H1 (cell line): ENCODE measurements around the gene MAOB. TPM values are rescaled to one million over a fixed set of nuclear protein-coding genes. Genes with fewer than 3 reads are reported as not detected.

Experiments
- CTCF ChIA-PET: fragments of 300-600 bp; sonication (Branson Sonifier 250); formaldehyde crosslinking; loops from one replicate; lab custom pipeline; 2021; ENCODE audit not compliant: partially characterized antibody; lab: Charles Lee
- POLR2A ChIA-PET: fragments of 300-600 bp; sonication (Branson Sonifier 250); formaldehyde crosslinking; loops from one replicate; lab custom pipeline; 2021; ENCODE audit warnings: inconsistent platforms; ENCODE audit not compliant: partially characterized antibody; lab: Charles Lee
- DNase-seq, 2 experiments: peaks; one replicate each; pipeline versions ENCODE4 v3.0.0 to v3.0.0-alpha.2; 2010 to 2022; ENCODE audit warnings: low spot score in 2 of 2, low read depth in 1 of 2, mixed read lengths in 1 of 2
- FAIRE-seq: peaks from 2 replicates; lab custom pipeline; 2011; peaks lifted over from hg19 to GRCh38; lab: Jason Lieb, UNC
- H2AFZ ChIP-seq: 2 replicates; pipeline ENCODE4 v1.8.1; 2012; ENCODE audit warnings: low read length, inconsistent platforms
- H2AK5ac ChIP-seq: 2 replicates; pipeline ENCODE4 v1.6.1; 2013; ENCODE audit warnings: low read depth, low read length
- H2BK120ac ChIP-seq: replicated peaks from 2 replicates; pipeline ENCODE3; 2013; ENCODE audit warnings: low read depth, low read length, inconsistent platforms
- H2BK12ac ChIP-seq: 2 replicates; pipeline ENCODE4 v1.6.1; 2013; ENCODE audit warnings: low read depth, low read length
- H2BK15ac ChIP-seq: 2 replicates; pipeline ENCODE4 v1.6.1; 2013; ENCODE audit warnings: low read length
- H2BK20ac ChIP-seq: 2 replicates; pipeline ENCODE4 v1.6.1; 2013; ENCODE audit warnings: low read length
- H2BK5ac ChIP-seq: 2 replicates; pipeline ENCODE4 v1.6.1; 2013; ENCODE audit warnings: low read depth, low read length
- H3K14ac ChIP-seq: 2 replicates; pipeline ENCODE4 v1.6.1; 2013; ENCODE audit warnings: inconsistent platforms; ENCODE audit not compliant: insufficient read length
- H3K18ac ChIP-seq: 2 replicates; pipeline ENCODE4 v1.6.1; 2013; ENCODE audit warnings: low read length; ENCODE audit errors: extremely low read depth
- H3K23ac ChIP-seq: 2 replicates; pipeline ENCODE4 v1.6.1; 2013; ENCODE audit warnings: inconsistent platforms; ENCODE audit not compliant: insufficient read length
- H3K23me2 ChIP-seq: 2 replicates; pipeline ENCODE4 v1.6.1; 2013; ENCODE audit warnings: low read depth, low read length
- H3K27ac ChIP-seq: 2 replicates; pipeline ENCODE4 v1.6.1; 2011; ENCODE audit warnings: low read depth, low read length, inconsistent platforms
- H3K27me3 ChIP-seq, 4 experiments: replicated peaks in 1 of 4; 1 replicate in 1 of 4; 2 replicates in 3 of 4; pipeline versions ENCODE4 v1.6.1 to v1.8.1; 2011 to 2013; ENCODE audit warnings: low read length in 3 of 4, mild to moderate bottlenecking in 3 of 4, inconsistent platforms in 2 of 4, mixed read lengths in 2 of 4, moderate library complexity in 1 of 4; ENCODE audit not compliant: control insufficient read depth in 3 of 4, insufficient read depth in 3 of 4; ENCODE audit errors: extremely low read depth in 1 of 4
- H3K36me3 ChIP-seq, 4 experiments: 2 replicates each; pipeline versions ENCODE4 v1.6.1 to v1.8.1; 2011 to 2013; ENCODE audit warnings: mild to moderate bottlenecking in 4 of 4, low read length in 3 of 4, moderate library complexity in 2 of 4, control low read depth in 1 of 4, inconsistent platforms in 1 of 4; ENCODE audit not compliant: insufficient read depth in 4 of 4, control insufficient read depth in 2 of 4
- H3K4ac ChIP-seq: replicated peaks from 2 replicates; pipeline ENCODE3; 2013; ENCODE audit warnings: low read length, low read depth, mixed read lengths, inconsistent platforms; ENCODE audit not compliant: insufficient read length
- H3K4me1 ChIP-seq, 4 experiments: replicated peaks in 1 of 4; 1 replicate in 1 of 4; 2 replicates in 3 of 4; pipeline versions ENCODE4 v1.6.1 to v1.8.1; 2011 to 2013; ENCODE audit warnings: low read length in 3 of 4, inconsistent platforms in 2 of 4, mixed read lengths in 1 of 4; ENCODE audit not compliant: insufficient read depth in 4 of 4, control insufficient read depth in 3 of 4
- H3K4me2 ChIP-seq, 2 experiments: 2 replicates each; pipeline versions ENCODE4 v1.6.1 to v1.8.1; 2011 to 2013; ENCODE audit warnings: low read depth in 2 of 2, low read length in 2 of 2, control low read depth in 1 of 2, inconsistent platforms in 1 of 2, mild to moderate bottlenecking in 1 of 2; ENCODE audit not compliant: insufficient read depth in 1 of 2
- H3K4me3 ChIP-seq, 4 experiments: fragments of 200-600, 300-600 bp in 1 of 4; sonication (generic), shearing (Covaris generic), sonication (Bioruptor Twin) in 1 of 4; 2 replicates each; pipeline versions ENCODE4 v1.5.1 to v1.8.1; 2011 to 2016; ENCODE audit warnings: low read length in 4 of 4, low read depth in 3 of 4, control low read depth in 2 of 4, inconsistent platforms in 2 of 4, mild to moderate bottlenecking in 2 of 4, mixed read lengths in 1 of 4, moderate library complexity in 1 of 4; ENCODE audit not compliant: insufficient read depth in 2 of 4; ENCODE audit errors: extremely low read depth in 1 of 4
- H3K56ac ChIP-seq: replicated peaks from 2 replicates; pipeline ENCODE3; 2013; ENCODE audit warnings: low read depth, mild to moderate bottlenecking, mixed read lengths, low read length, inconsistent platforms; ENCODE audit not compliant: insufficient read length
- H3K79me1 ChIP-seq: 2 replicates; pipeline ENCODE4 v1.6.1; 2013; ENCODE audit warnings: low read depth, low read length, control low read depth
- H3K79me2 ChIP-seq, 2 experiments: 2 replicates each; pipeline versions ENCODE4 v1.6.1 to v1.8.1; 2012 to 2013; ENCODE audit warnings: low read length in 2 of 2, mild to moderate bottlenecking in 2 of 2, inconsistent platforms in 1 of 2; ENCODE audit not compliant: insufficient read depth in 2 of 2, control insufficient read depth in 1 of 2
- H3K9ac ChIP-seq, 4 experiments: replicated peaks in 1 of 4; 1 replicate in 1 of 4; 2 replicates in 3 of 4; pipeline versions ENCODE4 v1.6.1 to v1.8.1; 2011 to 2013; ENCODE audit warnings: low read depth in 3 of 4, low read length in 3 of 4, control low read depth in 2 of 4, mild to moderate bottlenecking in 2 of 4, moderate library complexity in 2 of 4, inconsistent platforms in 1 of 4; ENCODE audit errors: extremely low read depth in 1 of 4
- H3K9me3 ChIP-seq, 2 experiments: 2 replicates each; pipeline versions ENCODE4 v1.6.1 to v1.8.1; 2012 to 2013; ENCODE audit warnings: mild to moderate bottlenecking in 2 of 2, moderate library complexity in 2 of 2, control low read depth in 1 of 2, inconsistent platforms in 1 of 2, low read depth in 1 of 2, low read length in 1 of 2, mixed read lengths in 1 of 2; ENCODE audit not compliant: insufficient read depth in 2 of 2
- H4K20me1 ChIP-seq, 2 experiments: replicated peaks in 1 of 2; 2 replicates each; pipeline versions ENCODE3 to v1.8.1; 2011 to 2013; ENCODE audit warnings: inconsistent platforms in 2 of 2, low read length in 2 of 2, mild to moderate bottlenecking in 1 of 2; ENCODE audit not compliant: insufficient read depth in 2 of 2, control insufficient read depth in 1 of 2
- H4K5ac ChIP-seq: 2 replicates; pipeline ENCODE4 v1.6.1; 2013; ENCODE audit warnings: low read length, low read depth, mixed read lengths, inconsistent platforms; ENCODE audit not compliant: insufficient read length
- H4K8ac ChIP-seq: 2 replicates; pipeline ENCODE4 v1.8.0; 2013; ENCODE audit warnings: mild to moderate bottlenecking, moderate library complexity, low read length, inconsistent platforms; ENCODE audit not compliant: insufficient read depth; ENCODE audit errors: extremely low read depth
- H4K91ac ChIP-seq: replicated peaks from 2 replicates; pipeline ENCODE3; 2013; ENCODE audit warnings: low read length, mixed read lengths, inconsistent platforms; ENCODE audit not compliant: insufficient read length
- BCL11A ChIP-seq, 2 experiments: IDR thresholded peaks; one replicate each; pipeline ENCODE4 v1.6.1; 2011; ENCODE audit warnings: low read depth in 2 of 2, low read length in 2 of 2, mild to moderate bottlenecking in 2 of 2
- BRCA1 ChIP-seq: IDR thresholded peaks from 2 replicates; pipeline ENCODE4 v1.6.1; 2012; ENCODE audit warnings: low read depth, low read length, improper control_type of control experiment
- CBX5 ChIP-seq: fragments of 300-800, 300-1000 bp; sonication (generic); IDR thresholded peaks from 2 replicates; pipeline ENCODE4 v1.7.1; 2016; ENCODE audit warnings: antibody characterized with exemption, low read length, low read depth
- CBX8 ChIP-seq: fragments of 300-800, 300-1000 bp; sonication (generic); IDR thresholded peaks from 2 replicates; pipeline ENCODE4 v1.7.1; 2016; ENCODE audit warnings: low read depth, low read length, borderline replicate concordance
- CREB1 ChIP-seq: IDR thresholded peaks from 2 replicates; pipeline ENCODE4 v1.6.1; 2012; ENCODE audit warnings: inconsistent platforms
- EP300 ChIP-seq, 2 experiments: IDR thresholded peaks; 1 replicate in 1 of 2; 2 replicates in 1 of 2; pipeline ENCODE4 v1.6.1; 2011 to 2012; ENCODE audit warnings: low read depth in 2 of 2, low read length in 2 of 2, mild to moderate bottlenecking in 2 of 2, borderline replicate concordance in 1 of 2, inconsistent platforms in 1 of 2, moderate library complexity in 1 of 2
- RAD21 ChIP-seq, 2 experiments: IDR thresholded peaks in 1 of 2; conservative IDR thresholded peaks in 1 of 2; 2 replicates each; pipeline ENCODE4 v1.6.1; 2011; ENCODE audit warnings: low read depth in 2 of 2, low read length in 2 of 2, improper control_type of control experiment in 1 of 2, inconsistent platforms in 1 of 2, mild to moderate bottlenecking in 1 of 2, moderate library complexity in 1 of 2
- SP2 ChIP-seq: IDR thresholded peaks from 2 replicates; pipeline ENCODE4 v1.6.1; 2012; ENCODE audit warnings: mild to moderate bottlenecking, low read length, inconsistent platforms
- TAF7 ChIP-seq: optimal IDR thresholded peaks from 2 replicates; pipeline ENCODE3; 2011; ENCODE audit warnings: low read depth, mild to moderate bottlenecking, inconsistent platforms, low read length, moderate library complexity, borderline replicate concordance
- USF2 ChIP-seq: IDR thresholded peaks from 2 replicates; pipeline ENCODE4 v1.6.1; 2011; ENCODE audit warnings: low read length, improper control_type of control experiment
- YY1 ChIP-seq: IDR thresholded peaks from 2 replicates; pipeline ENCODE4 v1.6.1; 2011; ENCODE audit warnings: low read depth, mild to moderate bottlenecking, low read length
- ZNF274 ChIP-seq: IDR thresholded peaks from 2 replicates; pipeline ENCODE4 v1.7.0; 2012; ENCODE audit warnings: low read length, borderline replicate concordance; ENCODE audit errors: extremely low read depth
- WGBS, 2 experiments: shearing (Covaris generic) in 1 of 2; methylation state at CpG; one replicate each; pipeline versions ENCODE4 v1.1.6 to v1.1.7; 2013 to 2015; ENCODE audit warnings: low lambda C conversion rate in 2 of 2, mixed read lengths in 2 of 2, inconsistent platforms in 1 of 2, low coverage in 1 of 2, missing lambda C conversion rate in 1 of 2; ENCODE audit not compliant: insufficient replicate concordance in 2 of 2, insufficient coverage in 1 of 2, insufficient read length in 1 of 2; ENCODE audit errors: extremely low coverage in 1 of 2, missing lambda C conversion rate in 1 of 2; 5-methylcytosine and 5-hydroxymethylcytosine counted together
- polyA plus RNA-seq, 7 experiments: library from polyadenylated mRNA; depleted of rRNA in 3 of 7; stranded (reverse) in 5 of 7; unstranded in 2 of 7; fragments of >200 nt in 5 of 7; fragments of 200-250 nt in 2 of 7; gene quantifications; 1 replicate in 5 of 7; 2 replicates in 1 of 7; 4 replicates in 1 of 7; pipeline versions ENCODE4 v1.2.1 to v1.2.3, GENCODE V29; 2011 to 2013; ENCODE audit warnings: missing spikeins in 2 of 7, mixed read lengths in 2 of 7
- total RNA-seq: library from RNA; stranded (reverse); fragmentation: NEBNext Ultra II Directional; extraction: Animal tissue kit (Norgen Biotek cat#: 25700); gene quantifications from 2 replicates; pipeline ENCODE4 v1.2.1, GENCODE V29; 2021

The MAOB gene
- total and polyA plus RNA-seq, 2 of the 8 experiments (the other 6 are each of a cell fraction or from before 2014, with no cell fraction given) = 0.73 to 1.1 TPM

GRCh38 chrX:43804021-43804420 is 78.2 kb downstream of the MAOB start:
- DNase-seq (no peak), FAIRE-seq (no peak)
- no peaks in the 10 kb centered on the region for H3K79me1 ChIP-seq
- H3K23ac ChIP-seq = no peak overlapping the region
- no peak overlapping the region for H2BK5ac ChIP-seq
- H4K20me1 ChIP-seq = no peaks in the 10 kb centered on the region
- no peak overlapping the region for H2AK5ac ChIP-seq
- H3K4me2 ChIP-seq = no peak overlapping the region
- H3K27ac ChIP-seq = no peak overlapping the region
- ChIA-PET POLR2A (no interaction called here), CTCF (no interaction called here)
- no peak overlapping the region for H3K18ac ChIP-seq
- no peak overlapping the region for H2BK15ac ChIP-seq
- H3K23me2 ChIP-seq = no peaks in the 10 kb centered on the region
- H4K5ac ChIP-seq = no peak overlapping the region
- no peak overlapping the region for H3K9ac ChIP-seq
- H3K9me3 ChIP-seq = no peaks in the 10 kb centered on the region
- no peak overlapping the region for H3K4ac ChIP-seq
- H3K56ac ChIP-seq = no peak overlapping the region
- no peak overlapping the region for H4K91ac ChIP-seq
- H2AFZ ChIP-seq = no peak overlapping the region
- H2BK20ac ChIP-seq = no peak overlapping the region
- no peak overlapping the region for H2BK12ac ChIP-seq
- no peak overlapping the region for H2BK120ac ChIP-seq
- no peak overlapping the region for H3K14ac ChIP-seq
- no peaks in the 10 kb centered on the region for H3K79me2 ChIP-seq
- no peak overlapping the region for H3K4me3 ChIP-seq
- H3K27me3 ChIP-seq = no peaks in the 10 kb centered on the region
- whole genome bisulfite sequencing, 2 experiments = 88% methylated on average over 4 of the region's 5 CpGs; no CpG with 5 or more reads in 1 of the 2 experiments
- no peaks in the 10 kb centered on the region for H3K36me3 ChIP-seq
- H4K8ac ChIP-seq = no peak overlapping the region
- no peaks in the 10 kb centered on the region for H3K4me1 ChIP-seq
- no peak for TF ChIP-seq USF2
- TF ChIP-seq CBX5 = no peak
- TF ChIP-seq EP300 (IDR thresholded peaks at IDR 0.05; ENCODE audit: borderline replicate concordance in 1 of 2, low read depth in 2 of 2, low read length in 2 of 2) = no peak
- no peak for TF ChIP-seq BCL11A (IDR thresholded peaks at IDR 0.05; ENCODE audit: low read depth in 2 of 2, low read length in 2 of 2)
- no peak for TF ChIP-seq CREB1
- no peak for TF ChIP-seq YY1
- no peak for TF ChIP-seq ZNF274
- TF ChIP-seq TAF7 = no peak
- TF ChIP-seq CBX8 = no peak
- no peak for TF ChIP-seq RAD21 (IDR thresholded peaks at IDR 0.05 in 1 of 2, conservative IDR thresholded peaks at IDR 0.05 in 1 of 2; ENCODE audit: low read depth in 2 of 2, low read length in 2 of 2)
- no peak for TF ChIP-seq BRCA1
- TF ChIP-seq SP2 = no peak
